Measurements from ENCODE around the gene USP7.

Gene USP7

DNA sequence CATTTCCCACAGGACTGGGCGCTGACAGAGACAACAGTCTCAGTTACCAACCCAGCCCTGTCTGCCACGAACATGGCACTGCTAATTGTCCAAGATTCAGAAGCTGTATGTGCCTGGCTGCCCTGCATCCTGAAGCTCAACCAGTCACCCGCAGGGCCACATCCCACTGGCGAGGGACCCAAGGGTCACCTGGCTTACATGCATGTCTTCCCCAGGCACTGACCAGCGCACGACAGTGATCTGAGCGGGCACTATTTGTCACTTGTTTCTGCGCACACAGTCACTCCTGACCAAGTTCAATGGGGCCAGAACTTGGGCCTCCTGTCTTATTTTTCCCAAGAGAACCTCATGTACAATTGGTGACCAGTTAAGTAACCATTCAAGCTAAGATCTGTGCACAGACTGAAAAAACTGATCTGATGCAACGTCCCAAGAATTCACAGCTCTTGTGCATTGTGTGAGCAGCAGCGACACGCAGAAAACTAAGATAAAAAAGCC lies 13.1 kb downstream of the USP7 start:
- DNase-seq, result no peak

DNA sequence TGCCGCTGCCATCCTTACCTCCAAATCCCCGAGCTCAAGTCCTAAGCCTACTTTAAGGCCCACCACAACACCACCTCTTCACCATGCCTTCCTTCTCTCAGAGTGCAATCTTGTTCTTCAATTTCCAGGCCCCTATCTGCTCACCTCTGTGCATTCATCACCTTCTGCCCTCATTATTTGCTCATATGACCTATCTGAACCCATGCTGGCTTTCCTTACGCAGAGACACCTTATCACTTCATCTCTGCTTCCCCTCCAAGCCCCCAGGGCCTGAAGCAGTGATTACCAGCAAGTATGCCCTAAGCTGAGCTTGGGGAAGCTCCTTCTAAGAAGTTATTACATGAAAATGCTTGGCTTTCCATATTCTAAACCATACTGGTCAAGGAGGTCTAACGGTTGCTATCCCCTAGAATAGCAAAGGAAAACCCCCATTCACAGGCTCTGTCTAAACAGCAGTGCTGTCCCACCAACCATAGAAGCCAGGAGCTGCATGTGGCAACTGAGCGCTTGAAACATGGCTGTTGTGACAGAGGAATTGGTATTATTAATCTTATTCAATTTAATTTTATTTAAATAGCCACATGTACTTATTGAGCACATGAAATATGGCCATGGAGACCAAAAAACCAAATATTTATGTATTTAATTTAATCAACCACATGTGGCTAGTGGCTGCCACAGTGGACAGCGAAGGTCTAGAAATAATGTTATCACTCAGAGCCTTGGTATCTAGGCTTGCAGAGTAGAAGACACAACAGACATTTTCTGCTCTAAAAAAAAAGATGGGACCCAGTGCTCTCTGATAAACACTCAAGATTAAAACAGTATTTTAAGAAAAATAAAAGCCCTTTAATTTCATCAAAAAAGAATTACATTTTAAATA lies 13.9 kb downstream of the USP7 start:
- no peak for DNase-seq

DNA sequence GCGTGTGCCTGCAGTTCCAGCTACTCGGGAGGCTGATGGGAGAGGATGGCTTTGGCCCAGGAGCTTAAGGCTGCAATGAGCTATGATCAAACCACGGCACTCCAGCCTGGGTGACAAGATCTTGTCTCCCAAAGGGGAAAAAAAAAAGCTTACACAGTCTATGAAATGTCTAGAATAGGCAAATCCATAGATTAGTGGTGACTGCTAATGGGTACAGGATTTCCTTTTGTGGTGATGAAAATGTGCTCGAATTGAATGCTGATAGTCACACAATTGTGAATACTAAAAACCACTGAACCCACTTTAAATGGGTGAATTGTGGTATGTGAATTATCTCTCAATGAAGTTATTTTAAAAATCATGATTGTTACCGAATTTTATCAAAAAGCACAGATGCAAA lies 14.9 kb downstream of the USP7 start:
- no peak for DNase-seq

DNA sequence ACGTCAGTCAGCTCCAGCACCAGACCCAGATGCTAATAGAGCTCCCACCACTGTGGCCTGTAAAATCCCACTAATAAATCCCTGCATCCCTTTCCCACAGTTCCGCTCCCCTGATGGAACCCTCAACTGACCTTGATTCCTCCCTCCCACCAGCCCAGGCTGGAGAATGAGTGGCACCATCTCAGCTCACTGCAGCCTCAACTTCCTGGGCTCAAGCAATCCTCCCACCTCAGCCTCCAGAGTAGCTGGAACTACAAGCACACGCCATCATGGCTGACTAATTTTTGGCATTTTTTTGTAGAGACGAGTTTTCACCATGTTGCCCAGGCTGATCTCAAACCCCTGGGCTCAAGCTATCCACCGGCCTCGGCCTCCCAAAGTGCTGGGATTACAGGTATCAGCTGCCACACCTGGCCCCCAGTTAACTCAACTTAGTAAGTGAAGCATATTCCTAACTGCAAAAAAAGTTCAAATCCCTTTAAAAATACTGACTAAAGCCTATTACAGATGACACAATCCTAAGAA lies 15.6 kb downstream of the USP7 start:
- no peak for DNase-seq

DNA sequence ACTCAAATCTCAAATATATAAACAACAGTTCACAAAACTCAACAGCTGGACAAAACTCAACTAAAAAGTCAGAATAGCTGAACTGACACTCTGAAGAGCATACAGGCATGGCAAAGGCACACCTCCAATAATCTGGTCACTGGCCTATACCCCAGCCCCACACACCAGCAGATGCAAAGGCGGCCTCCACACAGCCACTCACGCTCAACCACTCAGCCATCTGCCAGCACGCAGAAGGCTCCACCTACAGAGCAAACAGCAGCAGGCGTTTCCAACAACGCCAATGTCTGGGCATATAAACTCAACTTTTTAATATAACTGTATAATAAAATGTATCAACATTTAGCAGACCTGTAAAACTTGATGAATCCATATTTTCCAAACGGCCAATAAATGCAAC lies 17.2 kb downstream of the USP7 start:
- DNase-seq, result no peak

DNA sequence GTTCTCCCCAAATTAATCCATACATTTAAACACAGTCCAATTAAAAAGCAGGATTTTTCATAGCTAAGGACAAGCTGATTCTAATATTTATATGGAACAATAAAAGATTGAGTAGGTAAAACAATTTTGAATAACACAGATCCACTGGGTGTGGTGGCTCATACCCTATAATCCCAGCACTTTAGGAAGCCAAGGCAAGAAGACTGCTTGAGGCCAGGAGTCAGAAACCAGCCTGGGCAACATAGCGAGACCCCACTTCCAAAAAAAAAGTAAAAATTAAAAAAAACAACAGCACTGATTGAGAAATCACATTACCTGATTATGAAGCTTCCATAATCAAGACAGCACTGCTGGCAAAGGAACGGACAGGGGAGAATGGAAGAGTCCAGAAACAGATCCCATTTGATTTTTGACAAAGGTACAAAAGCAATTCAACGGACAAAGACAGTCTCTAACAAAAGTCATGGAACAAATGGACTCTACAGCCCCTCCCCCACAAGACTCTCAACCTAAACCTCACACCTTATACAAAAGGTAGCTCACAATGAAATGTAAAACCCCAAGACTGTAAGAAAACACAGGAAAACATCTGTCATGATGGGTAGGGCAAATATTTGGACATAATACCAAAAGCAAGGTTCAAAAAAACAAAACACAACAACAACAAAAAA lies 17.9 kb downstream of the USP7 start:
- DNase-seq, result no peak

DNA sequence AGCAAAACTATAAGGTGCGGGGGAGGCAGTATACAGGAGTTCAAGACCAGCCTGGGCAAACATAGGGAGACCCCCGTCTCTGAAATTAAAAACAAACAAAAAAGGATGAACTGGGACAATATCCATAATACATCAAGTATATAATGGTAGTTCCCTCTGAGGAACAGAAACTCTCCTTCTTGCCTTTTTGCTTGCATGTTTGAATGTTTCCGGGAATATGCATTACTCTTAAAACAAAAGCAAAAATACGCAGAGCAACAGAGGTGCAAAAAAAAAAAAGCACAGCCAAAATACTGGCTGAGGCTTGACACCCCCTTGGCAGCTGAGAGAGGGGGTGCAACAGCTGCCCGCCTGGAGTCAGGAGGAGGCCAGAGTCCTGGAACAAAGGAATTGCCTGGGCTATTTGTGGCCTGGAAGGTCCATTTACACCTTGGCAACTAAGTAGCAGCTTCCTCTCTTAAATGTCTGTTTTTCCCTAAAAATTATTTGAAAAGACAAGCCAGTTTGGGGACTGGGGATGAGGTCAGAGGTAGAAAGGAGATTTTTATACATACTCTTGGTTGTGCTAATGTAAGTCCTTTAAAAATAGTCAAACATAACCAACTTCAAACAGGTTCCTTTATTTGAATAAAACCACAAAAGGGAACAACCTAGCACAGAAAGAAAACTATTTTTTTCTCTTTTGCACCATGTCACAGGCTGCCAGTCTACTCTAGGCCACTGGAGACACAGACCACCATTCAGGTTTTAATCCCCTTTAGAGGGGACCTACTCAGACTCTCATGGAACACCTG lies 19.5 kb downstream of the USP7 start:
- no peak for DNase-seq

DNA sequence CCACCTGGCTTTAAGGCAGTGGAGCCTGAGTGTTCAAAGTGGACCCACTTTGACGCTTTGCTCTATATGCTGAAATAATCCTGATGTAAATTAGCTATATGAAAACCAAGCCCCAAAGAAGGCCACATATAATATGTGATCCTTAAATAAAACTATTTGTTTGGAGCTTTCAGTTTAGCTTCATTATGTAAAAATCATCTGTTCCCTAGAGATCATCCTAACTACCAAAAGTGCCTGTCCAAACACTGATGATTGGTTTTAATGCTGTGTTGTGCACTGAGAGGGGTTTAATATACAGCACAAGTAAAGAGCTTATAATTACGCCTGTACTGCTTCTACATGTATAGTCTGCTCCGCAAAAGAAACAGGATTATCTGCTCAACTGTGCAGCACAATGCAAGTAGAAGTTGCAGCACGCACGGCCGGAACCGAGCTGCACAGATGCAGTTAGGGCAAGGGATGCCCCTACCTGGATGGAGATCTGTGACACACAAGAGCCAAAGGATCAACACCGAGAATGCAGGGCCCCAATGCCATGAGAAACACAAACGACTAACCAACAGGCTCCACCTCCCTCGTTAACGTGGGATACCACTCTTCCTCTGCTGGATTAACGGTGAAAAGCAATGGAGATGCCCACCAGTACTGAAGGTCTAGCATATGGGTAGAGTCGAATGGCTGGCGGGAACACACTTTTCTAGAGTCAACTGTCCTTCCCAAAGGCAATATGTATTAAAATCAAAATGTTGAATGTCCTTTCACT lies 20.5 kb downstream of the USP7 start:
- DNase-seq, result no peak

DNA sequence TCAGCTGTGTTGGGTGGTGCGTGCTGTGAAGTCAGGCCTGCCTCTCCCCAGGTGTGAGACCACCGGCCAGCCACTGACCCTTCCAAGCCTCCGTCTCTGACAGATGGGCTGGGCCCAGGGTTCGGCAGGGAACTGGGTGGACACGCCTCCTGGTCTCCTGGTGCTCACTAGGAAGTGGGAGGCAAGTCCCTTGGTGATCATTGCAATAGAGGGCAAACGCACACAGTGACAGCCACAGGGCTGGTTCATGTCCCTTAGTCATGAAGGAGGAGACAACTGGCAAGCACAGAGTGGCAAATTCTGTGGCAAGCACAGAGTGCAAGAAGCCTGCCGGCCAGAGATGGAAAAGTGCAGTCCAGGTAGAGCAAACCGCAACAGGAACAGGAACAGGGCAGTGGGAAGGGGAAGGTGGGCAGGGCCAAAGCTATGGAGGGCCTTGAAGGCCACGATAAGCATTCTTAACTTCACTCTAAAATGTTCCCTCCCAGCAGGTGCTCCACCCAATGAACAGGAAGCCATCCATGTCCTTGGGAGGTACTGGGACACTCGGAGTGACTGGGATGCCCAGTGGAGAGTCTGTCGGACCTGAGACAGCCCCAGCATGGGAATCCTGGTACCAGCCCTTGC lies 21.9 kb downstream of the USP7 start:
- peak; percentile 40 for DNase-seq

DNA sequence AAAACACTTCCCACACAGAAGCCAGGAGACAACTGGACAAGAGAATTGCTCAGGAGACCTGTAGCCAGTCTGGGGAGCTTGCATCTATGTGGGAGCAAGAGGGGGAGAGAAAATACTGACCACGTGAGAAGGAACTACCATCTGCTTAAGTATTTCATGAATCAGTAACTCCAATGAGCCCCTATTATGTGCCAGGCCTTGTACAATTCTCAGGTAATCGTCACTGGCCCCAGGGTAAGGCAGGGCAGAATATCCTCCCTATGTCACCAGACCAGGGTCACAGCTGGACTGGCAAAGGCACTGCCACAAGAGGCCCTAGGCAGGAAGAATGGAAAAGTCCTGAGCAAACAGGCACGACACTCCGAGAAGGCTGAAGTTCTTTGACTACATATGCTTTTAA lies 25.9 kb downstream of the USP7 start:
- DNase-seq, result no peak

DNA sequence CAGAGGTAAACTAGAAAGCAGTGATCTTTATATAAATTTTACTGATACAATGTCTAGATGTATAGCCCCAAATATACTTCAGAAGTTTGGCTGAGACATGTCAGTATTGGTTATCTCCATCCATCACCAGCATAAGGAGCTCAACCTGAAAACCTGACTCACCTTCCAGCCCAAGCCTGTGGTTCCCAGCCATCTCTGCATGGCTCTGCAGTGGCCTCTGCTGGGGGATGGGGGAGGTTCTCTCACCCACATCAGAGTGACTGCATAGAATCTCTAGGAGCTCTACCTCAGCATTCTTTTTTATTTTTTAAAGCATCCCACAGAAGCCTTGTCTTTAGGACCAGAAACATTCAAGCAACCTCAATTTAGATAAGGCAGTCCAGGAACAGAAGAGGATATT lies 27.3 kb downstream of the USP7 start:
- peak; percentile 65 for DNase-seq

DNA sequence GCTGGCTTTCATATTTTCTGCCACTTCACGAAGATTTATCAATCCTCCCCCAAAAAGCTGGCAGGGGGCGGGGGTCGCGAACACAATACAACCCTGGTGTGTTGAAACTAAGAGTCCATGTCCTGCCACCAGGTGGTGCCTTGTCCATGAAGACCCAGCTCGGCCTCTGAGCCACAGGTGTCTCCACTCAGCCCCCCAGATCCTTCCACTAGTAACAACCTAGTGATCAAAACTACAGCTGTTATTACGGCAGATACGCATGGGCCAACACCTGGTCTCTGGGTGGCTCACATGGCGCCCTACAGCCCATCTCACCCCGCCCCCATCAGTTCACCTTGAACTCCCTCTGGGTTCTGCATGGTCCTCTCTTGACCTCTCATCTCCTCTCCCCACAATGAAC lies 27.7 kb downstream of the USP7 start:
- DNase-seq, result peak; percentile 28

DNA sequence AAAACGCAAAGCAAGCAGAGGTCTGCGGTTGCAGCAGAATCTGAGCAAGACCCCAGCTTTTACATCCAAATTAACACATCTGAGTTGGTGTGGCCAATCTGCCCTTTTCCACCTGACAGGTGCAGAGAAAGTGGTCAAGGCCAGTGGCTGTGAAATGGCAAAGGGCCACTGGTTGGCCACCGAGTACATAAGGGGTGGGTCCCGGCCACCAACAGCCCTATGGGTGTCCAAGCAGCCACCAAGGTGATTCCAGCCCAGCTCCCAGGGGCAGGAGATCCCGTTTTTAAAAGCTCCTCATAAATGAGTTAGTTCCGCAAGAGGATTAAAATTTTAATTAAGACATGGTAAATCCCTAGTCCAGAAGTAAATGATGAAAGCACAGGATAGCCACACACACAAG lies 29.1 kb downstream of the USP7 start:
- no peak for DNase-seq

DNA sequence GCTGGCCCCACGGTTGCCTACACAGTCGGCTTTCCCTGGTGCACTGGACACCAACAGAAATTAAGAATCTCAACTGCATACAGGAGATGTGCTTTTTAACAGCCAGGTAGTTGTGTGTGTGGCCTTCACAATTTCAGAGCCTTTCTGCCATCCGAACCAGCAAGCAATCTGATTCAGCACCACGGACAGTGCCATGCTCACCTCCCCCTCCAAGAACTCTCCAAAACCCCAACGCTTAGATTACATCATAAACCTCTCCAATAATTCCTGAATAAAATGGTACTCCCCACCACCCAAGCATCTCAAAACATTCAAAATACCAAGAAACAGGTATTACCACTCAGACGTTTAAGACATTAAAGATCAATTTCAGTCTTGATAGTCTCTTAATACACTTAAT lies 31.8 kb downstream of the USP7 start:
- DNase-seq, result peak; percentile 27

DNA sequence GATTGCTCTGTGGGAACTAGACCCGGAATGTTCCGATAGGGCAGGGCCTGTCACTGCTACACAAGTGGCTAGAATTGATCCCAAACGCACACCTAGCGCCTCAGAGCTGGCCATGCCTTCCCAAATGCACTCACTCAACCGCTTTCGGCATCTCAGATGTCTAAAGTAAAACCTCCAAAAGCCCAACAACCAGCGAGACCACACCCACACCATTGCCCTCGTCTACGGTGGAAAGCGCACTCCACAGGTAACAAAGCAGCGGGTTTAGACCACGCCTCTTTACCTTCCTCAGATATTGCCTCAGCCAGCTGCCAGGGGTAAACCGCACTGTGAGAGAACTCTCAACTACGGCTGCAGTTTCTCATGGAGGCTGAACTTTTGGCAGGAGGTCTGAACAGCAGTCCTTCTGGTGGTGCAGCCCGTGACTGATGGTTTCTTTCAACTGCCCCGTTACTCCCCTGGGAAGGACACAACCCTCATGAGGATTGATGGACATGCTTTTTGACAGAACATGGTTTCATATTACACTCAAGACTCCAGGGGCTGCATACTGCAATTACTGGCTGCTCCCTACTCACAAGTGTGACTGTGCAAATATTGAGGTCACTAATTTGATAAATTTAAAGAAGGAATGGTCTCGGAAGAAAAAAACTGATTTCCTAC lies 34.5 kb downstream of the USP7 start:
- DNase-seq, result no peak

DNA sequence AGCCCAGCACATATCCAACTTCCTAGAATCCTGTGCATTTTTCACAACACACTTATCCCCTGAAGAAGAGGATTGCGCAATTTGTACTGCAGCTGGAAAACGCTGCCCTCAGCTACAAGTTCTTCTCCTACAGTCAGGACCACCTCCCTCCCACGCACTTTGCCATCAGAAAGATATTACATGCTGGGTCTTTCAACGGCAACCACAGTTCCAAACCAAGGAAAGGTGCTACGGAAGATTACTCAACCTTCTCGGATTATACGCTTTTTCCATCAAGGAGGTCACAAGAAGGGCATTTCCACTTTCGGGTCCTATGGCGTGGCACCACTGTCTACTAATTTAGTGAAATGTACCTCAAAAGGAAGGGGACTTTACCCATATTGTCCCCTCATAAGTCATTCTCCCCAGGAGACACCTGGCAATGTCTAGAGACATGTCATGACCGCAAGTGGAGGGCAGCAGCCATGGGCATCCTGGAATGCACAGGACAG lies 35.2 kb downstream of the USP7 start:
- no peak for DNase-seq

DNA sequence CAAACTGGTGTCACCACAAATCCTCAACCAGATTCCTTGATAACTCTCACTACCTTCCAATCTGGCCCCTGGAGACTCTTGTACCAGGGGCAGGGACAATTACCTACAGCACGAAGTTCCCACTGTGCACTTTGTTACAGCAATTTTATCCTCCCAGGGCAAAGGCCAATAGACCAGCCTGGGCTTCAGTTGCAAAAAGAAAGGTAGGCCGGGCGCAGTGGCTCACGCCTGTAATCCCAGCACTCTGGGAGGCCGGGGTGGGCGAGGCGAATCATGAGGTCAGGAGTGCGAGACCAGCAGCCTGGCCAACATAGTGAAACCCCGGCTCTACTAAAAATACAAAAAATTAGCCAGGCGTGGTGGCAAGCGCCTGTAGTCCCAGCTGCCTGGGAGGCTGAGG lies 36.9 kb downstream of the USP7 start:
- no peak for DNase-seq

DNA sequence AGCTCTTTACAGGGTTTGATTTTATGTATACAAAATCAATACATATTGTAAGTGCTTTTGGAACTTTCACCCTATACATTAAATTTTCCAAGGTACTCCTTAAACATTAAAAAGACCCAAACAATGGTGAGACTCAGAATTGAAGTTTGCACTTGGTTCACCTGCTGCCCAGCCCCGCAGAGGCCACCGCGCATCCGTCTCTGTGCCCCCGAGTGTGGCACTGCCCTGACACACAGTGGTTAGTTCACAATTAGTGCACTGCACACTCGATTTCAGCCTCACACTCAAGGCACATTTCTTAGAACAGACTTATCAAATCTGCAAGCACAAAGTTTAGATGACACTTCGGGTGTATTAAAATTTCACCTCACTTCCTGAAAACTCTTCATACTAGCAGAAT lies 38.3 kb downstream of the USP7 start:
- no peak for DNase-seq

DNA sequence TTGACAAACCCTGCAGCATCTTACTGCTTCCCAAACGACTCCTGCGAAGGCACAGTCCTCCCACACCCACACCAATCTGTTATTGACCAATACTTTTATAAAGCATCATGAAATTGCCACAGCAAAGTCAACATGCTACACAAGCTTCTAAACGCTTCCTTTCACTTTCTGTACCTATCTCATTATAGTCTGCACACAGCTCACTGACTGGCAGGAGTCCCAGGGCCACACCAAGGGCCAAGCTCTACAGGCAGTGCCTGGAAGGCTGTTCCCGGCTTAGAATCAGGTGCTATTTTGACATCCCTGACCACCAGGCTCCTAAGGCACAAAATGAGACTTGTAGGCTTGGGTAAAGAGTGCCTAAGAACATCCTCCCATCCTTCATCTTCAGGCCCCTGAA lies 39.5 kb downstream of the USP7 start:
- no peak for DNase-seq

DNA sequence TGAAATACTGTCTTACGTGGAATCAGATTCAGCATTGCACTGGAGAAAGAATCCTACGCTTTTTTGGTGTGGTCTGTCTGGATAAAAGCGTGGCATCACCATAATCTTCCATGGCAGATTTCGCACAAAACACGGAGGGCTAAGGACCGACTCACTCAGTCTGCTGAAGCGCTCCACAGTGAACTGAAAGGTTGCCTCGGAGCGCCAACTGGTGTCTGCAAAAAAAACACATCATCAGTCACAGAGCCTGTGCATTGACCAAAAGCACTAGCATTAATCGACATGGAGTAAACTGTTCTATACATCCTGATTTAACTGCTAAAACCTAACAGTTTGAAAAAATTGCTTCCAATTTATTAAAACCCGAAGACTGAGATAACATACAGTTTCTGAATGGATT lies 40.5 kb downstream of the USP7 start:
- DNase-seq, result no peak

DNA sequence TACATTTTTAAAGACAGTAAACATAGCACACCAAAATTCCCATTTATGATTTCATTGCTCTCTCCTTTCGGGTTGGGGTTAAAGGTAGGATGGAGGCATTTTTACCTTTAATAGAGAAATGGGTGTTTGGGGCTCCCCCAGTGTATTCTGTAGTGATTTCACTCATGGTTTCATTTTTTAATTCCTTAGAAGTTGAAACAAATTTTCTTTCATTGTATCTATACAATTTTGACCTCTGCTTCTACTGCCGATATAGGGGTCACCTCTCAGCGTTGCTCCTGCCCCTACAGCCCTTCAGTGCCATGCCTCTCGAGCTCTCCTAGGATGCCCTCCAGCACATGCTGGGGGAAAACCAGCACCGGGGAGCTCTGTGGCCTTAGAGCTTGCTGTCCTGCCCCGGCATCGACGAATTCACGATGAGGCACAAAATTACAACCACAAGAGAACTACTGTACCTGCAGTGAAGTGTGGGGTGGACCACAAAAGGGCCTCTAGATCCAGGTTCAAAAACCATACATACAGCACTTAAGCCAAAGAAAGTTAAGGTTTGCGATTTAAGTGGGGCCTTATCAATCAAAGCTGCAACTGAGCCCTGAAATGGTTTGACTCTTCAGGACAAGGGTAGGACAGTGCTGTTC lies 42.2 kb downstream of the USP7 start:
- DNase-seq, result no peak

Data from CD4-positive, alpha-beta T cell treated with Interleukin-15 for 1 hour (primary cell).